Esophagus muscularis mucosa (tissue), 3 donors: ENCODE data around the gene SKAP2.

ENCODE experiments used
- POLR2A ChIP-seq: fragments of 450-650 bp; IDR thresholded peaks from one replicate; pipeline ENCODE4 v1.6.1; 2017; ENCODE audit warnings: antibody characterized with exemption, moderate library complexity, mild to moderate bottlenecking, low read depth
- TF ChIP-seq, protein P1 (sequence below), 3 experiments: fragments of 200-600 bp in 2 of 3; fragments of 450-650 bp in 1 of 3; sonication (generic) in 2 of 3; IDR thresholded peaks; one replicate each; pipeline ENCODE4 v1.5.1; 2017 to 2019; ENCODE audit warnings: antibody characterized with exemption in 3 of 3, mild to moderate bottlenecking in 2 of 3, moderate library complexity in 1 of 3

DNA sequence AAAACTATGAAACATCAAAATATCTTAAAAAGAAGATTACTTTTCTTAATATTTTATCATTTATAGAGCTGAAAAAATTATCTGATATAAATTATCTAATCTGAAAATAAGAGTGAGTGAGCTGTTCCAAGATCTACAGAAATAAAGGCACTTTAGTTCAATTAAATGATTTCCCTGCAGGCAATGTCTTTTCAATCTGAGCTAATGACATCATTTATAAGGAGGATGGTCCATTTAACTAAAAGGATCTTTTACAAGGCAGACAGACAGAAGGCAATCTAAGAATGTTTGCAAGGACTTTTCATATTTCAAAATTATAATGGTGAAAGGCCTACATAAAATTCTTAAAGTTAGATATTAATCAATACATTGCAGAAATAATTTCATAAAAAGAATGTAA, 71.8 kb downstream of the SKAP2 start:
- no peak for TF ChIP-seq POLR2A
- TF ChIP-seq, protein P1, sequence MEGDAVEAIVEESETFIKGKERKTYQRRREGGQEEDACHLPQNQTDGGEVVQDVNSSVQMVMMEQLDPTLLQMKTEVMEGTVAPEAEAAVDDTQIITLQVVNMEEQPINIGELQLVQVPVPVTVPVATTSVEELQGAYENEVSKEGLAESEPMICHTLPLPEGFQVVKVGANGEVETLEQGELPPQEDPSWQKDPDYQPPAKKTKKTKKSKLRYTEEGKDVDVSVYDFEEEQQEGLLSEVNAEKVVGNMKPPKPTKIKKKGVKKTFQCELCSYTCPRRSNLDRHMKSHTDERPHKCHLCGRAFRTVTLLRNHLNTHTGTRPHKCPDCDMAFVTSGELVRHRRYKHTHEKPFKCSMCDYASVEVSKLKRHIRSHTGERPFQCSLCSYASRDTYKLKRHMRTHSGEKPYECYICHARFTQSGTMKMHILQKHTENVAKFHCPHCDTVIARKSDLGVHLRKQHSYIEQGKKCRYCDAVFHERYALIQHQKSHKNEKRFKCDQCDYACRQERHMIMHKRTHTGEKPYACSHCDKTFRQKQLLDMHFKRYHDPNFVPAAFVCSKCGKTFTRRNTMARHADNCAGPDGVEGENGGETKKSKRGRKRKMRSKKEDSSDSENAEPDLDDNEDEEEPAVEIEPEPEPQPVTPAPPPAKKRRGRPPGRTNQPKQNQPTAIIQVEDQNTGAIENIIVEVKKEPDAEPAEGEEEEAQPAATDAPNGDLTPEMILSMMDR (IDR thresholded peaks at IDR 0.05), result no peak
